Astrocyte of the hippocampus (primary cell): Measurements from ENCODE around the gene SLC25A27.

Source experiments
- DNase-seq: peaks from one replicate; pipeline ENCODE4 v3.0.0; 2011; ENCODE audit warnings: low read depth, low spot score

SLC25A27 gene

DNA sequence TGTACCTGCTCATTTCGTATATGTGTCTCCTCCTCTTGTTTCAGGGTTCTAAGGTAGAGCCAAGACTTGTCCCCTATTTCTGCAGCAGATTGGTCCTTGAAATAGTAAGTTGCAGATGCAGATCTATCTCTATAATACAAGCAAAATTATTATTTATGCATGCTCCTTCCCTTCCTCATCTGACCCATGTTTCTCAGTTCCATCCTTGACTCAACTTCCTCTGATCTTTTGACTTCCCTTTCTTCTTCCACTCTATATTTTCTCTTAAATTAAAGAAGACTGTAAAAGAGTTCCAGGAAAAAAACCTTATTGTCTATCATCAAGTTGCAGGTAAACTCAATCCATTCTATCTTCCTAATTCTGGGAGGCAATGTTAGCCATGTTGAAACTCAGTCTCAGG is 58.7 kb downstream of the SLC25A27 start:
- no peak for DNase-seq

DNA sequence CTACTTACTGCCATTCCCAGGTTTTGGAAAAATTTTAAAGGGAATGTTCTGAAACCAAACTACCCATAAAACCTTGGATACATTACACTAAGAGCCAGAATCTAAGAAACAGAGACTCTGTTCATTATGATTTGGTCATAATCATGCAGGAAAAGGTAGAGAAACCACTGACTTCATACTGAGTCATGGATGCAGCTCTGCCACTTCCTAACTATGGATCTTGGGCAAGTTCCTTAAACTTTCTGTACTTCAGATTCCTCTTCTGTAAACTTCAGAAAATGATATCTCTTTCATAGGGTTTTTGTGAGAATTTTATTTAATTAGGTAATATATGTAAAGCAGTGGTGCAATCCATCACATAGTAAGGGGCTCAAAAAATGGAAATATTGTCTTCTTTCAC is 62.4 kb downstream of the SLC25A27 start:
- DNase-seq, result no peak

DNA sequence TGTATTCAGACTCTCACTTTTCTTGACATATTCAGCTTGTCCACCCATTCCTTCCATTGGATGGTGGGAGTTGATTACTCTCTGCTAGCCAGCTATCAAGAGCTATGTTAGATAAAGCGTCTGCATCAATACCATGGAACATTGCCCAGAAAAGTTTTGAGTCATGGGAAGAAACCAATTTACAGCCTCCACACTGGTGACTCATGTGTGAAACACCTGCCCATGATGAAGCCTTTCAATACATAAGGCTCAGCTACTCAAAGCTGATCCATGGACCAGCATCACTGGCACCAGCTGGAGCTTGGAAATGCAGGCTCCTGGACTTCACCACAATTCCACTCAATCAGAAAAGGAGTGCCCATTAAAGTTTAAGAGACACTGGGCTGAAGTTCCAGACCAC is 66.3 kb downstream of the SLC25A27 start:
- peak; percentile 64 for DNase-seq

DNA sequence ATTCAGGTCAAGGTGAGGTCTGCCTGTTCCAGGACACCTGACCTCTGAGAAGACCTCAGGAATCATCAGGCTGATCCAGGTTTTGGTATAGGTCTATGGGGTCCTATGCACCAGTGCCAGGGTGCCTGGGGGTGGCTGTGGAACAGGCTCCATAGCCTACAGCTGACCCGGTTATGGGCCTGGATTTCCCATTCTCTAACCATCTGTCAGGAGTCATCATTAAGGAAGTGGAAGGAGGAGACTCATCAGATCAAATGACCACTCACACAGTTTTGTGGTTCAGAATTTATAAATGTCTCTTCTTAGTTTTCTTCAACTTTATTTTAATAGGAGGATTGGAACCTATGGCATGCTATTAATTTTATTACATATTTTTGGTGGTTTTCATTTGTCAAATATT is 67.6 kb downstream of the SLC25A27 start:
- no peak for DNase-seq
